ENCODE data around the gene EXOC7. TPM values are rescaled to one million over a fixed set of nuclear protein-coding genes. Genes with fewer than 3 reads are reported as not detected.

Gene EXOC7
- total RNA-seq, 4 donors from 2014 or later, result 57.7 to 79.1 (median 71.4) TPM

GRCh38 chr17:76122431-76123190 is 19.0 kb upstream of the EXOC7 start:
- no peak for TF ChIP-seq CTCF (IDR thresholded peaks at IDR 0.05; ENCODE audit: low read depth)

DNA sequence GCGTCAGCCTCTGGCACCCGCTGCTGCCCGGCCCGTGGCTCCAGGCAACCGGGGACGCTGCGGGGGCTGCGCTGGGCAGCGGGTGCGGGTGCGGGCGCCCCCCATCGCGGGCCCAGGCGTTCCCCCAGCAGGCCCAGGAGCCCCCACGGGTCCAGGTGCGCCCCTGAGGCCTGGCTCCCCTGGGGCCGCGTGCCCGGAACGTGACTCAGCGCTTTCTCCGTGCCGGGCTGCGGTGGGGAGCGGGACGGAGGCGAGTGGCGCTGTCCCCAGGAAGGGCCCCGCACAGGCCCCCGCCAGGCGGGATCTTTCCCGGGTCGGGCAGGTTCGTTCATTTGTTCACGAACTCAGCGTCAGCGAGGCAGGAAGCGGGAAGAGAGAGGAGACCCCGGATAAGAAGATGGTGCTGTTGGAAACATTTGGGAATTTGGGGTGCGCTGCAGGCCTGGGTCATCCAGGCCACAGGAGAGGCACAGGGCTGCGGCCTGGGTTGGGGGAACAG is 18.4 kb upstream of the EXOC7 start:
- no peak for TF ChIP-seq CTCF (IDR thresholded peaks at IDR 0.05; ENCODE audit: low read depth)

DNA sequence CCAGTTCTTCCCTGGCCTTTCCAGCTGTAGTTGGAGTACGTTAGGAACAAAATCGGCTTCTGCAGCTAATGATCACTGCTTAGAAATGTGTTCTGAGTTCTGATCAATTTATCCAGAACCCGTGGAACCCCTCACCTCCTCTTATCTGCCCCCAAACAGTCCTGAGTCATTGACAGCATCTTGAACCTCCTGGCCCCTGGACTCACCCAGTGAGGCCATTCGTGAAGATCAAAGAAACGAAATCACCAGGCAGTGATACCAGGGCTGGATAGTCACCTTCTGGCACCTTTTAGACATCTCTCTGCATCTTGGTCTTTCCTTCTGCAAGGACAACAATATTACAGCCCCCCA is 17.0 kb upstream of the EXOC7 start:
- TF ChIP-seq CTCF (IDR thresholded peaks at IDR 0.05; ENCODE audit: low read depth), result no peak

DNA sequence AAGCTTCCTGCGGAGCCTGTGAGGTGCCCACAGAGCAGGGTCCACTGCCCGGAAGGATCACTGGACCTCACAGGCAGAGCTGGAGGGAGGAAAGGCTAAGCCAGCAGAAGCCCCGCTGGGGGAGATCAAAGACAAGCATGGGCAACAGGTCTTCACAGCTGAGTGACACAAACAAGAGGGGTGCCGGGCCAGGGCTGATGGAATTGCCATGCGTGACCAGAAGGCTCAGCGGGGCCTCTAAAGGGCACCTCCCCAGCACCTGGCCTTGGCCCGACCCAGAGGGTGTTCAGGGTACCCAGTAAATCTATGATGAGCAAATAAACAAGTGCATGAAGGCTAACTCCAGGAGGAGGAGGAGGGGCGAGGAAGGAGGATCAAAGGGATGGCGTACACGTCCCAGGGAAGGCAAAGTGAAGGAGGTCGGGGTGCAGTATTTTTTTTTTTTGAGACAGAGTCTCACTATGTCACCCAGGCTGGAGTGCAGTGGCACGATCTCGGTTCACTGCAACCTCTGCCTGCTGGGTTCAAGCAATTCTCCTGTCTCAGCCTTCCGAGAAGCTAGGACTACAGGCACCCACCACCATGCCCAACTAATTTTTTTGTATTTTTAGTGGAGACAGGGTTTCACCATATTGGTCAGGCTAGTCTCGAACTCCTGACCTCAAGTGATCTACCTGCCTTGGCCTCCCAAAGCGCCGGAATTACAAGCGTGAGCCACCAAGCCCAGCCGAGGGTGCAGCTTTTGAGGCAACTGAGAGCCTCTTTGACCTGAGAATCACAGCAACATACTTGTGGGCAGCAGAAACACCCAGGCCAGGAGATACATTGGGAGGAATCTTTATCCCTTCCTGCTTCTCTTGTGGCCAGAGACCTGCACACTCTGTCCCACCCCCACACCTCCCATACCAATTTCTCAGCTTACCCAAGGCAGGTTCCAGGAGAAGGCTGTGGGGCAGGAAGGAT is 16.1 kb upstream of the EXOC7 start:
- TF ChIP-seq CTCF (IDR thresholded peaks at IDR 0.05; ENCODE audit: low read depth), result no peak

- TF ChIP-seq CTCF (IDR thresholded peaks at IDR 0.05; ENCODE audit: low read depth), result no peak
These were observed 11.7 kb upstream of the EXOC7 start for GRCh38 chr17:76115138-76115754.

DNA sequence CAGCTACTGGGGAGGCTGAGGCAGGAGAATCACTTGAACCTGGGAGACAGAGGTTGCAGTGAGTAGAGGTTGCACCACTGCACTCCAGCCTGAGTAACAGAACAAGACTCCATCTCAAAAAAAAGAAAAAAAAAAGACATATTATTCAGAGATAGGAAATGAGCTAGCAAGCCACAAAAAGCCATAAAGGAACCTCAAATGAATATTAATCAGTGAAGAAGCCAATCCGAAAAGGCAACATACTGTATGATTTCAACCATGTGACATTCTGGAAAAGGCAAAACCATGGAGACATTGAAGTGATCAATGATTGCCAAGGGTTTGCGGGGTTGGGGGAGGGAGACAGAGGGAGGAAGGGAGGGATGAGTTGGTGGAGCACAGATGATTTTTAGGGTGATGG is 8.4 kb upstream of the EXOC7 start:
- no peak for TF ChIP-seq CTCF (IDR thresholded peaks at IDR 0.05; ENCODE audit: low read depth)

DNA sequence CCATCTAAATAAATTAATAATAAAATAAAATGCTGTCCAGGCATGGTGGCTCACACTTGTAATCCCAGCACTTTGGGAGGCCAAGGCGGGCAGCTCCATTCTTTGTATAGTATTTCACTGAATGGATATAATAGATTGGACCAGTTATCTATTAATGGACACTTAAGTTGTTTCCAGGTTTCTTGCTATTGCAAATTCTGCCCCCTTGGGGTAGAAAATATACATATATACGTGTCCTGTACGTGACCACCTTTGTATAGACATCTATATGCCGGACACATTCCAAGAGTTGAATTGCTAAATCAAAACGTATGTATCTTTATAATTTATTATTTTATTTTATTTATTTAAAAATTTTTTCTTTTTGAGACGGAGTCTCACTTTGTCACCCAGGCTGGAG is 3.9 kb upstream of the EXOC7 start:
- TF ChIP-seq CTCF (IDR thresholded peaks at IDR 0.05; ENCODE audit: low read depth), result no peak
